K562 (cell line): Measurements from ENCODE around the gene PEX6. TPM values are rescaled to one million over a fixed set of nuclear protein-coding genes. Genes with fewer than 3 reads are reported as not detected.

Experiments
- ATAC-seq: fragments of 200-7000 bp; cut with Tn5 transposase; 3 replicates; pipeline ENCODE4 v1.9.1; 2020; ENCODE audit warnings: moderate library complexity
- BruUV-seq: library from RNA; stranded (reverse); fragments of 400-500 nt; replicated peaks from 2 replicates; lab custom pipeline; 2021; lab: Mats Ljungman, UMichigan
- CTCF ChIA-PET: fragments of 300-600 bp; formaldehyde crosslinking; extraction: SDS; loops from one replicate; lab custom pipeline; 2021; ENCODE audit warnings: low intra/inter-chr PET ratio; lab: Yijun Ruan, JAX
- POLR2A ChIA-PET: fragments of 300-600, 350-650 bp; sonication (Branson Sonifier 250); formaldehyde crosslinking; extraction: SDS; loops from one replicate; lab custom pipeline; 2021; ENCODE audit warnings: antibody characterized with exemption, inconsistent platforms; lab: Yijun Ruan, JAX
- DNase-seq, 4 experiments: peaks; one replicate each; pipeline versions ENCODE4 v3.0.0 to v3.0.0-alpha.2; 2011 to 2018; ENCODE audit warnings: low spot score in 3 of 4, mixed read lengths in 3 of 4; ENCODE audit errors: extremely low read depth in 1 of 4
- FAIRE-seq: peaks from 2 replicates; lab custom pipeline; 2011; peaks lifted over from hg19 to GRCh38; lab: Jason Lieb, UNC
- H2AFZ ChIP-seq: 2 replicates; pipeline ENCODE4 v1.6.0; 2011; ENCODE audit warnings: low read depth, low read length, control low read depth, inconsistent platforms
- H3K27ac ChIP-seq: fragments of 200-600 bp; 3 replicates; pipeline ENCODE4 v1.8.0; 2011; ENCODE audit warnings: low read depth, mild to moderate bottlenecking, control low read depth, inconsistent platforms, low read length, moderate library complexity, mixed read lengths; ENCODE audit errors: extremely low read depth
- H3K27me3 ChIP-seq, 2 experiments: fragments of 300-600 bp in 1 of 2; 2 replicates in 1 of 2; 3 replicates in 1 of 2; pipeline versions ENCODE4 v1.6.0 to v1.8.0; 2011; ENCODE audit warnings: inconsistent platforms in 2 of 2, low read length in 2 of 2, mild to moderate bottlenecking in 1 of 2, mixed read lengths in 1 of 2, moderate library complexity in 1 of 2; ENCODE audit not compliant: control insufficient read depth in 2 of 2, insufficient read depth in 2 of 2
- H3K36me3 ChIP-seq: fragments of 300-600 bp; 3 replicates; pipeline ENCODE4 v1.8.0; 2011; ENCODE audit warnings: mild to moderate bottlenecking, low read length, inconsistent platforms; ENCODE audit not compliant: control insufficient read depth, insufficient read depth
- H3K4me1 ChIP-seq, 2 experiments: fragments of 200-600 bp in 1 of 2; replicated peaks in 1 of 2; 2 replicates in 1 of 2; 3 replicates in 1 of 2; pipeline versions ENCODE4 v1.5.1 to v1.8.0; 2011; ENCODE audit warnings: inconsistent platforms in 2 of 2, low read length in 2 of 2, mild to moderate bottlenecking in 1 of 2, mixed read lengths in 1 of 2, moderate library complexity in 1 of 2; ENCODE audit not compliant: control insufficient read depth in 2 of 2, insufficient read depth in 2 of 2
- H3K4me2 ChIP-seq: 2 replicates; pipeline ENCODE4 v1.6.1; 2011; ENCODE audit warnings: low read length, control low read depth, inconsistent platforms, mixed read lengths; ENCODE audit not compliant: insufficient read depth
- H3K4me3 ChIP-seq: fragments of 200-600 bp; sonication (generic), shearing (Covaris generic); 2 replicates; pipeline ENCODE4 v1.5.1; 2016; ENCODE audit warnings: control low read depth, inconsistent platforms
- H3K79me2 ChIP-seq: fragments of 200-600 bp; 3 replicates; pipeline ENCODE4 v1.8.0; 2011; ENCODE audit warnings: low read length, inconsistent platforms; ENCODE audit not compliant: control insufficient read depth, insufficient read depth
- H3K9ac ChIP-seq, 2 experiments: 2 replicates each; pipeline versions ENCODE4 v1.6.0 to v1.6.1; 2011; ENCODE audit warnings: low read depth in 2 of 2, low read length in 2 of 2, control low read depth in 1 of 2, inconsistent platforms in 1 of 2, mild to moderate bottlenecking in 1 of 2, mixed read lengths in 1 of 2; ENCODE audit not compliant: insufficient read depth in 1 of 2
- H3K9me1 ChIP-seq: one replicate; pipeline ENCODE4 v1.6.0; 2011; ENCODE audit warnings: inconsistent platforms, mild to moderate bottlenecking, low read length, moderate library complexity; ENCODE audit not compliant: control insufficient read depth, insufficient read depth
- H3K9me3 ChIP-seq: replicated peaks from 2 replicates; pipeline ENCODE4 v1.5.1; 2011; ENCODE audit warnings: low read depth, low read length, inconsistent platforms; ENCODE audit not compliant: control insufficient read depth, insufficient read depth
- H4K20me1 ChIP-seq: replicated peaks from 2 replicates; pipeline ENCODE4 v1.6.1; 2011; ENCODE audit warnings: low read length, inconsistent platforms, mixed read lengths; ENCODE audit not compliant: control insufficient read depth, insufficient read depth
- ETV5 ChIP-seq: sonication (generic); formaldehyde crosslinking; IDR thresholded peaks from 2 replicates; pipeline ENCODE4 v1.4.0; 2020; ENCODE audit warnings: low read depth, mild to moderate bottlenecking, missing genetic modification reagents
- GABPB2 ChIP-seq: fragments of 250-450 bp; sonication (Bioruptor Pico); conservative IDR thresholded peaks from 2 replicates; pipeline ENCODE4 v1.5.1; 2021; ENCODE audit warnings: mild to moderate bottlenecking
- GTF2E2 ChIP-seq: fragments of 200-800 bp; sonication (Bioruptor generic); IDR thresholded peaks from 2 replicates; pipeline ENCODE4 v1.6.1; 2016; ENCODE audit warnings: missing genetic modification characterization, missing compliant biosample characterization
- MTA3 ChIP-seq: fragments of 450-650 bp; formaldehyde crosslinking; IDR thresholded peaks from 2 replicates; pipeline ENCODE4 v1.6.1; 2017; ENCODE audit warnings: mild to moderate bottlenecking, borderline replicate concordance
- NR1H2 ChIP-seq: sonication (generic); formaldehyde crosslinking; IDR thresholded peaks from 2 replicates; pipeline ENCODE4 v1.4.0; 2020; ENCODE audit warnings: mild to moderate bottlenecking, missing genetic modification reagents
- PML ChIP-seq: IDR thresholded peaks from 2 replicates; pipeline ENCODE4 v1.6.1; 2012; ENCODE audit warnings: low read length, inconsistent platforms
- PTRF ChIP-seq: fragments of 450-650 bp; IDR thresholded peaks from 2 replicates; pipeline ENCODE4 v1.6.1; 2016; ENCODE audit warnings: mild to moderate bottlenecking, missing genetic modification characterization, missing compliant biosample characterization
- TOE1 ChIP-seq, 2 experiments: fragments of 450-650 bp in 1 of 2; sonication (generic) in 1 of 2; formaldehyde crosslinking in 1 of 2; IDR thresholded peaks; 2 replicates each; pipeline versions ENCODE4 v1.7.1 to v1.8.0; 2016 to 2022; ENCODE audit warnings: borderline replicate concordance in 2 of 2, mild to moderate bottlenecking in 2 of 2, antibody characterized with exemption in 1 of 2, inconsistent platforms in 1 of 2, low read depth in 1 of 2, missing genetic modification reagents in 1 of 2, moderate library complexity in 1 of 2
- ZFX ChIP-seq: sonication (generic); formaldehyde crosslinking; IDR thresholded peaks from 2 replicates; pipeline ENCODE4 v1.8.0; 2022; ENCODE audit warnings: mild to moderate bottlenecking, missing genetic modification reagents, moderate library complexity
- ZNF184 ChIP-seq: sonication (generic); formaldehyde crosslinking; IDR thresholded peaks from 2 replicates; pipeline ENCODE4 v1.5.0; 2020; ENCODE audit warnings: missing genetic modification reagents
- ZNF263 ChIP-seq: sonication (generic); formaldehyde crosslinking; IDR thresholded peaks from 2 replicates; pipeline ENCODE4 v1.8.0; 2022; ENCODE audit warnings: mild to moderate bottlenecking, missing genetic modification reagents, borderline replicate concordance
- ZNF274 ChIP-seq: IDR thresholded peaks from 2 replicates; pipeline ENCODE4 v1.6.1; 2011; ENCODE audit warnings: low read depth, mild to moderate bottlenecking, low read length, moderate library complexity, borderline replicate concordance
- ZNF695 ChIP-seq: fragments of 450-650 bp; formaldehyde crosslinking; IDR thresholded peaks from 2 replicates; pipeline ENCODE4 v1.4.0; 2020; ENCODE audit warnings: mild to moderate bottlenecking, moderate library complexity
- WGBS: fragments of 100-300 bp; shearing (Covaris generic); methylation state at CpG from one replicate; pipeline ENCODE4 v1.1.6; 2016; ENCODE audit warnings: low coverage, mixed read lengths; ENCODE audit not compliant: insufficient coverage; ENCODE audit errors: missing lambda C conversion rate; 5-methylcytosine and 5-hydroxymethylcytosine counted together
- in situ Hi-C: fragments of 300-500 bp; cut with MboI; formaldehyde crosslinking; loops from 4 replicates; pipeline ENCODE4 v1.15.0; 2018; ENCODE audit warnings: inconsistent platforms, mixed read lengths
- intact Hi-C: fragments of 100-400 bp; cut with micrococcal nuclease; formaldehyde crosslinking; loops from 2 replicates; pipeline ENCODE4 v1.14.2; 2022
- polyA plus RNA-seq, 8 experiments: library from polyadenylated mRNA; depleted of rRNA in 4 of 8; stranded (reverse) in 5 of 8; unstranded in 3 of 8; fragments of >200 nt; fragmentation: Nextera tagmentation in 2 of 8; fragmentation: Illumina TruSeq in 1 of 8; extraction: Ambion mirVana in 2 of 8; extraction: Trizol in 1 of 8; gene quantifications; 2 replicates each; pipeline versions ENCODE4 v1.2.1 to v1.2.3, GENCODE V29; 2011 to 2014; ENCODE audit warnings: inconsistent platforms in 1 of 8, missing spikeins in 1 of 8
- total RNA-seq, 7 experiments: library from RNA; depleted of rRNA in 6 of 7; stranded (reverse); fragments of >200 nt in 6 of 7; fragmentation: Illumina TruSeq in 2 of 7; extraction: Trizol in 2 of 7; gene quantifications; 2 replicates each; pipeline versions ENCODE4 v1.2.1 to v1.2.3, GENCODE V29; 2011 to 2021; ENCODE audit warnings: low replicate concordance in 1 of 7
- TF ChIP-seq, protein P1 (sequence below): fragments of 450-650 bp; IDR thresholded peaks from 2 replicates; pipeline ENCODE4 v1.6.1; 2016; ENCODE audit warnings: borderline replicate concordance
- TF ChIP-seq, protein P2 (sequence below), 2 experiments: fragments of 150-350 bp in 1 of 2; IDR thresholded peaks; 2 replicates each; pipeline ENCODE4 v1.6.1; 2012 to 2016; ENCODE audit warnings: low read depth in 2 of 2, low read length in 2 of 2, mild to moderate bottlenecking in 1 of 2, moderate library complexity in 1 of 2

PEX6 gene
- total and polyA plus RNA-seq, 9 of the 15 experiments (the other 6 are each of a cell fraction or from before 2014, with no cell fraction given) = 0.17 to 20.8 (median 6.9) TPM

DNA sequence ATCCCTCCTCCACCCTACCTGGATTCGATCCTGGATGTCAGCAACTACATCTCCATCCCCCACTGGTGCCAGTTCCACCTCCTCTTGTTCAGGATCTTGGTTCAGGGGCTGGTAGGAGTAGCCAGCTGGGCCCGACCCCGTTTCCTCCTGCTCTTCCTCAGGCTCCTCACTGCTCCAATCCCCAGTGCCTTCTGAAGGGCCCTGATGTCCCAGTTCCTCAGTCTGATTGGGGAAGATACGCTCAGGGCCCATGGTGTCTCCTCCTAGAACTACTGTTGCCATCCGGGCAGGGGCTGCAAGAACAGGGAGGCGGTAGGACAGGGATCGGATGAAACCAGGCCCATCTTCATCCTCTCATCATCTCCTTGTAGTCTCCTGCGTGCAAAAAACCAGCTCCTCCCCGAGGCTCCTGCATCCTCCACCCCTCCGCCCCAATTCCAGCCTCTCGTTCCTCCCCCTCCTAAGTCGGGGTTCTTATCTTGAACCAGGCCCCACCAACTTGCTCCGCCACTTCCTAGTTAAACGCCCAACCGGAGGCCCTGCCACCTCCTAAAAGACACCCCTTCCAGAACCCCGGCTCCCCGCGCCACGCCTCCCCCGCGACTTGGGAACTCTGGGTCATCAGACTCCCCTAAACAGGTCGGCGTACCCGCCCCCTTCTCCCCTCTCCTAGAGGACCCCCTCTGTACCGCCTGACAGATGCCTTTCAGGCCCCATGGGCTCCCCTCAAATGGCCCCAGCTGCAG is 34.3 kb upstream of the PEX6 start:
- CTCF ChIA-PET = no interaction called here
- DNase-seq (peak in 2 of 4 experiments; percentile 73 to 83), FAIRE-seq (no peak), ATAC-seq (peak; percentile 20)
- Histone ChIP-seq H3K9me1 (no peaks in the 10 kb centered on the region), H3K27ac (peak overlapping the region; percentile 74), H2AFZ (peak overlapping the region; percentile 82), H3K9ac (peak overlapping the region; percentile 66 to 92), H3K36me3 (peaks cover 70% of the 10 kb centered on the region), H3K4me2 (peak overlapping the region; percentile 96), H3K79me2 (peaks cover 49% of the 10 kb centered on the region), H3K4me1 (peaks cover 34 to 37% of the 10 kb centered on the region in 2 experiments; a peak in 4 of 5 replicates), H3K4me3 (peak overlapping the region; percentile 79), H3K9me3 (no peaks in the 10 kb centered on the region), H4K20me1 (peaks cover 4% of the 10 kb centered on the region; the same call in 1 of the 2 replicates), H3K27me3 (no peaks in the 10 kb centered on the region)
- POLR2A ChIA-PET = interaction anchor here (0.5 to 3.9 kb wide), 28 partner anchors 9 to 1389 kb away, joined by 3 to 23 read pairs (median 4); partner anchors contain the start of genes CNPY3, CUL7, KLC4 and MRPL2
- WGBS = 2% methylated on average over 23 of the region's 25 CpGs
- intact Hi-C loops (no loop called here), in situ Hi-C loops (no loop called here)
- BruUV-seq = no TSS peak
- TF ChIP-seq, protein P1, sequence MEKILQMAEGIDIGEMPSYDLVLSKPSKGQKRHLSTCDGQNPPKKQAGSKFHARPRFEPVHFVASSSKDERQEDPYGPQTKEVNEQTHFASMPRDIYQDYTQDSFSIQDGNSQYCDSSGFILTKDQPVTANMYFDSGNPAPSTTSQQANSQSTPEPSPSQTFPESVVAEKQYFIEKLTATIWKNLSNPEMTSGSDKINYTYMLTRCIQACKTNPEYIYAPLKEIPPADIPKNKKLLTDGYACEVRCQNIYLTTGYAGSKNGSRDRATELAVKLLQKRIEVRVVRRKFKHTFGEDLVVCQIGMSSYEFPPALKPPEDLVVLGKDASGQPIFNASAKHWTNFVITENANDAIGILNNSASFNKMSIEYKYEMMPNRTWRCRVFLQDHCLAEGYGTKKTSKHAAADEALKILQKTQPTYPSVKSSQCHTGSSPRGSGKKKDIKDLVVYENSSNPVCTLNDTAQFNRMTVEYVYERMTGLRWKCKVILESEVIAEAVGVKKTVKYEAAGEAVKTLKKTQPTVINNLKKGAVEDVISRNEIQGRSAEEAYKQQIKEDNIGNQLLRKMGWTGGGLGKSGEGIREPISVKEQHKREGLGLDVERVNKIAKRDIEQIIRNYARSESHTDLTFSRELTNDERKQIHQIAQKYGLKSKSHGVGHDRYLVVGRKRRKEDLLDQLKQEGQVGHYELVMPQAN = peak; percentile 84
- TF ChIP-seq ZNF263 (CRISPR knock-in tag) (peak; percentile 85), ZNF695 (CRISPR knock-in tag) (no peak), GABPB2 (no peak), ZFX (CRISPR knock-in tag) (peak; percentile 72; the same call in 1 of the 2 replicates), MTA3 (0 out of 2 replicates have a peak, but pooled peaks have one; percentile 27), PML (peak; percentile 12; the same call in 1 of the 2 replicates), ETV5 (CRISPR knock-in tag) (0 out of 2 replicates have a peak, but pooled peaks have one; percentile 2), ZNF274 (no peak), GTF2E2 (tag) (peak; percentile 90; the same call in 1 of the 2 replicates), TOE1 (IDR thresholded peaks at IDR 0.05; ENCODE audit: borderline replicate concordance) (peak; percentile 29; the same call in 1 of the 2 replicates), TOE1 (CRISPR knock-in tag; IDR thresholded peaks at IDR 0.05; ENCODE audit: borderline replicate concordance, low read depth) (no peak), NR1H2 (CRISPR knock-in tag) (no peak), PTRF (tag) (no peak), ZNF184 (CRISPR knock-in tag) (no peak)
- TF ChIP-seq, protein P2, sequence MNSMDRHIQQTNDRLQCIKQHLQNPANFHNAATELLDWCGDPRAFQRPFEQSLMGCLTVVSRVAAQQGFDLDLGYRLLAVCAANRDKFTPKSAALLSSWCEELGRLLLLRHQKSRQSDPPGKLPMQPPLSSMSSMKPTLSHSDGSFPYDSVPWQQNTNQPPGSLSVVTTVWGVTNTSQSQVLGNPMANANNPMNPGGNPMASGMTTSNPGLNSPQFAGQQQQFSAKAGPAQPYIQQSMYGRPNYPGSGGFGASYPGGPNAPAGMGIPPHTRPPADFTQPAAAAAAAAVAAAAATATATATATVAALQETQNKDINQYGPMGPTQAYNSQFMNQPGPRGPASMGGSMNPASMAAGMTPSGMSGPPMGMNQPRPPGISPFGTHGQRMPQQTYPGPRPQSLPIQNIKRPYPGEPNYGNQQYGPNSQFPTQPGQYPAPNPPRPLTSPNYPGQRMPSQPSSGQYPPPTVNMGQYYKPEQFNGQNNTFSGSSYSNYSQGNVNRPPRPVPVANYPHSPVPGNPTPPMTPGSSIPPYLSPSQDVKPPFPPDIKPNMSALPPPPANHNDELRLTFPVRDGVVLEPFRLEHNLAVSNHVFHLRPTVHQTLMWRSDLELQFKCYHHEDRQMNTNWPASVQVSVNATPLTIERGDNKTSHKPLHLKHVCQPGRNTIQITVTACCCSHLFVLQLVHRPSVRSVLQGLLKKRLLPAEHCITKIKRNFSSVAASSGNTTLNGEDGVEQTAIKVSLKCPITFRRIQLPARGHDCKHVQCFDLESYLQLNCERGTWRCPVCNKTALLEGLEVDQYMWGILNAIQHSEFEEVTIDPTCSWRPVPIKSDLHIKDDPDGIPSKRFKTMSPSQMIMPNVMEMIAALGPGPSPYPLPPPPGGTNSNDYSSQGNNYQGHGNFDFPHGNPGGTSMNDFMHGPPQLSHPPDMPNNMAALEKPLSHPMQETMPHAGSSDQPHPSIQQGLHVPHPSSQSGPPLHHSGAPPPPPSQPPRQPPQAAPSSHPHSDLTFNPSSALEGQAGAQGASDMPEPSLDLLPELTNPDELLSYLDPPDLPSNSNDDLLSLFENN (IDR thresholded peaks at IDR 0.05; ENCODE audit: low read depth in 2 of 2, low read length in 2 of 2) = peak in 1 of 2 experiments; percentile 7; a peak in 1 of 4 replicates
